Thyroid gland (tissue), 4 donors: Measurements from ENCODE around the gene ARID2.

Source experiments
- CTCF ChIP-seq, 6 experiments: fragments of 200-600 bp in 3 of 6; fragments of 450-650 bp in 3 of 6; sonication (generic) in 3 of 6; IDR thresholded peaks; one replicate each; pipeline ENCODE4 v1.5.1; 2016 to 2019; ENCODE audit warnings: antibody characterized with exemption in 6 of 6, mild to moderate bottlenecking in 2 of 6, inconsistent platforms in 1 of 6, moderate library complexity in 1 of 6
- POLR2A ChIP-seq, 2 donors: fragments of 450-650 bp; IDR thresholded peaks; one replicate each; pipeline ENCODE4 v1.6.1; 2017; ENCODE audit warnings: antibody characterized with exemption in 2 of 2, mild to moderate bottlenecking in 2 of 2, moderate library complexity in 1 of 2

- TF ChIP-seq POLR2A (IDR thresholded peaks at IDR 0.05), result no peak
- TF ChIP-seq CTCF (IDR thresholded peaks at IDR 0.05), result peak in 5 of 6 experiments; percentile 18 to 62 (median 43)
Measured at GRCh38 chr12:45762185-45763110, 32.9 kb downstream of the ARID2 start.
